OCI-LY3 (cell line): Measurements from ENCODE around the gene TMEM245.

Experiments used
- H2AFZ ChIP-seq: fragments of 200-600, 300-600 bp; shearing (Covaris generic); 2 replicates; pipeline ENCODE4 v1.6.0; 2014; ENCODE audit warnings: antibody characterized with exemption, low read depth, low read length
- H3K27ac ChIP-seq: fragments of 200-600, 300-600 bp; sonication (generic); 2 replicates; pipeline ENCODE4 v1.5.1; 2014; ENCODE audit warnings: mild to moderate bottlenecking, low read length, moderate library complexity, mixed read lengths
- H3K27me3 ChIP-seq: fragments of 200-600, 300-600 bp; sonication (generic); 2 replicates; pipeline ENCODE4 v1.6.1; 2014; ENCODE audit warnings: low read depth, low read length, mixed read lengths
- H3K36me3 ChIP-seq: fragments of 200-600, 300-600 bp; sonication (generic); replicated peaks from 2 replicates; pipeline ENCODE3; 2014; ENCODE audit warnings: low read depth, low read length, mixed read lengths
- H3K4me1 ChIP-seq: fragments of 300-600, 200-600 bp; sonication (generic); 2 replicates; pipeline ENCODE4 v1.6.1; 2014; ENCODE audit warnings: low read length, mixed read lengths
- H3K4me2 ChIP-seq: fragments of 200-600, 300-600 bp; sonication (generic); 2 replicates; pipeline ENCODE4 v1.6.1; 2014; ENCODE audit warnings: low read length, mixed read lengths
- H3K4me3 ChIP-seq: fragments of 300-600, 200-600 bp; sonication (generic); 2 replicates; pipeline ENCODE4 v1.5.1; 2014; ENCODE audit warnings: antibody characterized with exemption, mild to moderate bottlenecking, low read length, moderate library complexity
- H3K79me2 ChIP-seq: fragments of 300-600, 200-600 bp; shearing (Covaris generic); 2 replicates; pipeline ENCODE4 v1.6.1; 2014; ENCODE audit warnings: mild to moderate bottlenecking, low read length, mixed read lengths
- H3K9ac ChIP-seq: fragments of 300-600, 200-600 bp; shearing (Covaris generic); 2 replicates; pipeline ENCODE4 v1.6.0; 2014; ENCODE audit warnings: mild to moderate bottlenecking, low read length, moderate library complexity
- H3K9me3 ChIP-seq: fragments of 200-600, 300-600 bp; shearing (Covaris generic); 2 replicates; pipeline ENCODE4 v1.6.1; 2014; ENCODE audit warnings: low read length, mixed read lengths; ENCODE audit not compliant: insufficient read depth
- H4K20me1 ChIP-seq: fragments of 200-600, 300-600 bp; sonication (generic); 2 replicates; pipeline ENCODE4 v1.6.1; 2016; ENCODE audit warnings: low read length, mixed read lengths; ENCODE audit not compliant: insufficient read depth
- CTCF ChIP-seq: fragments of 200-600, 300-600 bp; sonication (generic); IDR thresholded peaks from 2 replicates; pipeline ENCODE4 v1.5.1; 2014; ENCODE audit warnings: antibody characterized with exemption, low read length, low read depth
- EZH2phosphoT487 ChIP-seq: fragments of 200-600 bp; shearing (Covaris generic); IDR thresholded peaks from 2 replicates; pipeline ENCODE4 v1.6.1; 2018; ENCODE audit warnings: antibody characterized with exemption, mixed run types, low read depth

The TMEM245 gene

GRCh38 chr9:109097146-109097545, 22.6 kb downstream of the TMEM245 start:
- H3K9ac ChIP-seq: no peak overlapping the region
- H3K9me3 ChIP-seq: no peaks in the 10 kb centered on the region
- H3K4me3 ChIP-seq: no peak overlapping the region
- TF ChIP-seq EZH2phosphoT487 (no peak), CTCF (no peak)
- no peaks in the 10 kb centered on the region for H3K27me3 ChIP-seq
- H4K20me1 ChIP-seq: peaks cover 85% of the 10 kb centered on the region
- peaks cover 35% of the 10 kb centered on the region for H3K36me3 ChIP-seq
- H3K79me2 ChIP-seq: peaks cover 85% of the 10 kb centered on the region
- H3K4me1 ChIP-seq: peaks cover 29% of the 10 kb centered on the region
- H2AFZ ChIP-seq: no peak overlapping the region
- H3K4me2 ChIP-seq: no peak overlapping the region
- H3K27ac ChIP-seq: no peak overlapping the region

DNA sequence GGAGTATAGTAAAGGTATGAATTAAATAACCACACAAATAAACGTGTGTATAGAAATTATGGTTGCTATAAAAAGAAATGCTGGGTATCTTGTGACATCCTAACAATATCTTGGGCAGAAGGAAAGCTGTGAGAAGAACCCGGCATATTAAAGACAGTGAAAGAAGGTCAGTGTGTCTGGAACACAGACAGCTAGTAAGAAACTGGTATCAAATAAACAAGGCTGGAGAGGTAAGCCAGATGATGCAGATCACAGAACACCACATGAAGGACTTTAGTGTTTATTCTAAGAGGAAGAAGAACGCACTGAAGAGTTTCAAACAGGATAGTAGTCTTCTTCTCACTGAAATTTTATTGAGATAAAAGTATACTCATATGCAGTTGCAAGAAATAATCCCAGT, 24.4 kb downstream of the TMEM245 start:
- H2AFZ ChIP-seq: no peak overlapping the region
- H4K20me1 ChIP-seq: peaks cover 82% of the 10 kb centered on the region
- H3K79me2 ChIP-seq: peaks cover 68% of the 10 kb centered on the region
- H3K9me3 ChIP-seq: no peaks in the 10 kb centered on the region
- no peak overlapping the region for H3K9ac ChIP-seq
- peaks cover 27% of the 10 kb centered on the region for H3K4me1 ChIP-seq
- H3K4me2 ChIP-seq: no peak overlapping the region
- H3K27me3 ChIP-seq: no peaks in the 10 kb centered on the region
- peaks cover 39% of the 10 kb centered on the region for H3K36me3 ChIP-seq
- TF ChIP-seq EZH2phosphoT487 (no peak), CTCF (no peak)
- no peak overlapping the region for H3K4me3 ChIP-seq
- H3K27ac ChIP-seq: no peak overlapping the region

DNA sequence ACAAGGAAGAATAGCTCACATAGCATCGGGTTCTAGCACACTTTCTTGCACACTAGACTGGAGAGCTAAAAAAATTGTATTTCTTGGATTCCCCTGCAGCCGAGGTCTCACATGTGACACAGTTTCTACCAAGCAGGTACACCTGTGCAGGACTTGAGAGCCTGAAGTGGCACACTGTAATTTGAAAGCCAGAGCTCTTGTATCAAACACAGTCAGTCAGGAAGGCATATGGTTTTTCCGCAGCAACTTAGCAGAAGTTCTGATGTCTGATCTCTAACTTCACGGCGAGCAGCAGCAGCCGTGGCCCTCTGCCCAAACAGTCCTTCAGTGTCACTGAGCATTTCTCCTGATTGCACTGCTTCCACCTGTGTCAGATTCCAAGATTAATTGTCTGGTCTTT, 25.5 kb downstream of the TMEM245 start:
- Histone ChIP-seq H3K27ac (no peak overlapping the region), H3K9me3 (no peaks in the 10 kb centered on the region), H2AFZ (no peak overlapping the region), H3K79me2 (peaks cover 60% of the 10 kb centered on the region), H3K36me3 (peaks cover 38% of the 10 kb centered on the region), H3K4me2 (no peak overlapping the region), H3K4me1 (peaks cover 27% of the 10 kb centered on the region), H3K9ac (no peak overlapping the region), H3K27me3 (no peaks in the 10 kb centered on the region), H4K20me1 (peaks cover 75% of the 10 kb centered on the region), H3K4me3 (no peak overlapping the region)
- TF ChIP-seq CTCF: no peak
- TF ChIP-seq EZH2phosphoT487: no peak

- Histone ChIP-seq H3K27ac (no peak overlapping the region), H3K4me1 (peaks cover 12% of the 10 kb centered on the region), H3K9ac (no peak overlapping the region), H4K20me1 (peaks cover 61% of the 10 kb centered on the region), H3K4me3 (no peak overlapping the region), H3K9me3 (no peaks in the 10 kb centered on the region), H3K4me2 (peak overlapping the region; percentile 13; the same call in 1 of the 2 replicates), H2AFZ (no peak overlapping the region), H3K27me3 (no peaks in the 10 kb centered on the region), H3K79me2 (peaks cover 43% of the 10 kb centered on the region), H3K36me3 (peaks cover 45% of the 10 kb centered on the region)
- no peak for TF ChIP-seq CTCF
- no peak for TF ChIP-seq EZH2phosphoT487
Measured at GRCh38 chr9:109092587-109092986, 27.2 kb downstream of the TMEM245 start.
